ENCODE measurements around the gene TULP4.
"Not testable (repeated sequence)": the region's sequence is repeated elsewhere in the genome, so short reads cannot be mapped to it uniquely, and the experiment has no call there.

DNA sequence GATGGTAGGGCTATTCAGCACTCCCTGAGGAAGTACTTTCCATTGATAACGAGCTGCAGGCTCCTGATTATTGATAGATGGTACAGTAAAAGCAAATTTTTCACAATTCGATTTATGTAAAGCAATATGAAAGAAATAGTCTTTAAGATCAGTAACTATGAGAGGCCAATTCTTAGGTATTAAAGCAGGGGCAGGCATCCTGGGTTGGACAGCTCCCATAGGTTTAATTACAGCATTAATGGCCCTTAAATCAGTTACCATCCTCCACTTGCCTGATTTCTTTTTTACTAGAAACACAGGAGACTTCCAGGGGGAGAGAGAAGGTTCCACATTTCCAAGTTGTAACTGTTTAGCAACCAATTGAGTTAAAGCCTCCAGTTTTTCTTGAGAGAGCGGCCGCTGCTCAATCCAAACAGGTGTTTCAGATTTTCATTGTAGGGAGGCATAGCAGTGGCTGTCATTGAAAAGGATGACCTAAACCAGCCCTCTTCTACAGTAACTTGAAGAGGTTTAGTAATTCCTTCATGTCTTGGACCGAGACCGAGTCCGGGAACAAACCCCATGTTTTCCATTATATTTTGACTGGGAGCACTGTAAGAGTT lies 10.0 kb upstream of the TULP4 start:
- TF ChIP-seq CTCF (IDR thresholded peaks at IDR 0.05); E2F1 (CRISPR knock-in tag; IDR thresholded peaks at IDR 0.05); TEAD1 (CRISPR knock-in tag; IDR thresholded peaks at IDR 0.05): not testable (repeated sequence)
